HK-2 (cell line): ENCODE results near the gene KRTAP1-3.
"Not testable (repeated sequence)": the region's sequence is repeated elsewhere in the genome, so short reads cannot be mapped to it uniquely, and the experiment has no call there.

Source experiments
- DNase-seq: peaks from one replicate; pipeline ENCODE4 v3.0.0-alpha.2; 2018; ENCODE audit not compliant: unreplicated experiment

Gene KRTAP1-3

DNA sequence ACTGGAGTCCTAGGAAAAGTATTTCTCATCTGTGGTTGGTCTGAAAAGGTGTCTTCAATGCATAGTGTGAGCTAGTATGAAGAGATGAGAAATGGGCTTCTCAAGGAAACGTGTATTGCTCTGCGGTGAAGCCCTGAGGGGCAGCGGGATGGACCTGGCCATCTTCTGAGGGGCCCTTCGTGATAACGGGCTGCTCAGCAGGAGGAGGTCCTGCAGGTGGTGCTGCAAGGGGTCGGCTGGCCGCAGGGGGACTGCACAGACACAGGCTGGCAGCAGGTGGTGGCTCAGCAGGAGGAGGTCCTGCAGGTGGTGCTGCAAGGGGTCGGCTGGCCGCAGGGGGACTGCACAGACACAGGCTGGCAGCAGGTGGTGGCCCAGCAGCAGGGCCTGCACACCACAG is 19.9 kb upstream of the KRTAP1-3 start:
- not testable (repeated sequence) for DNase-seq

DNA sequence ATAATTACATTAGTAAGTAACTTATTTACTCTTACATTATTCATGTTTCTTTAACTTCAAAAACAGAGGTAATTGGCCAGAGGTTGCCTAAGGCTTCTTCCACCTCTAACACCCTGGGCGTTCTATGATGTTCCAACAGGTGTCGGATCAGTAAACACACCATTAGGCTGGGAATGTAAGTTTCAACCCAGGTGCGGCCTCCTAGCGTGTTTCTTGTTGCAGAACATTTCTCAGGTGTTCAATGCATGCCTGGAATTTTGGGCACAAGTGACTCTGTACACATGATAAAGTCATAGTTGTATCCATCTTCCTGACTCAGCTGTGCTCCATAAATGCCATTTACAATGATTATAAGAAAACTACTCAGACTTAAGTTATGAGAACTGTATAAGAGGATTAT is 19.4 kb upstream of the KRTAP1-3 start:
- DNase-seq: no peak

DNA sequence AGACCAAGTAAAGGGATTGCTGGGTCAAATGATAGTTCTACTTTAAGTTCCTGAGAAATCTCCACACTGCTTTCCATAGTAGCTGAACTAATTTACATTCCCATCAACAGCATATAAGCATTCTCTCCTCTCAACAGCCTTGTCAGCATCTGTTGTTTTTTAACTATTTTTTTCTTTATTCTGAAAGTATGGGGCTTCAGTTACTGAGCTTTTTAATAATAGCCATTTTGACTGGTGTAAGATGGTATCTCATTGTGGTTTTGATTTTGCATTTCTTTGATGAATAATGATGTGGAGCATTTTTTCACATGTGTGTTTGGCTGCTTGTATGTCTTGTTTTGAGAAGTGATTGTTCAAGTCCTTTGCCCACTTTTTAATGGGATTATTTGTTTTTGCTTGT is 17.9 kb upstream of the KRTAP1-3 start:
- DNase-seq: no peak

DNA sequence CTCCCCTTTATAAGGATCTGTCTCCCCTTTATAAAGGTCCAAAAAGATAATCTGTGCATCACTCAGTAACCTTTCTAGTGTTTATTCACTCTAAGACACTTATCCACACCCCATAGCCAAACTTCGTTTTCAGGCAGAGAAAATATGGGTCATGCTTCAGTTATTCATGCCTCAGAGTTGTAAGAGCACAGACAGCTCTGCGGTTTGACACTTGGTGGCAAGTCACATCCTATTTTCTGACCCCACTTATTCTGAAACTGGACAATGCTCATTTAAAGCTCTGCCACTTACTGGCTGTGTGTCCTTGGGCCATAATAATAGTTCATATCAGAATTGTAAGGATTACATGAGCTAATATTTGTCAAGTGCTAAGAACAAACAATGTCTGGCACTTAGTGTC is 14.4 kb upstream of the KRTAP1-3 start:
- DNase-seq: no peak

DNA sequence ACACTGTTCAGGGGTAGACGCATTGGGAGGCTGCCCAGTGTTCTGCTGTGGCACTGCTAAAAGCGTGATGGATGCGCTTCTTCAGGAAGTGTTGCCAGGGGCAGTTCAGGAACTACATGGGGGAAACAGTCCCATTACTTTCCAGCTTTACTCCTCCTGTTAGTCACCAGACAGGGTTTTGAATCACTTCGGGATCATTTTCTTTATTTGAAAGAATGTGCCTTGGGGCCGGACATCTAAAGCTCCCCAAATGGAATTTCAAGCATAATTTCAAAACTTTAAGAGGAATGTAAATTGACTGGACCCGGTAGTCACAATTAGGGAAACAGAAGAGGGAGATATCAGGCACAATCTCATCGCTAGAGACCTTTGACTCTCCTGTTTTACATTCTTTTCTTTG is 13.8 kb upstream of the KRTAP1-3 start:
- no peak for DNase-seq

DNA sequence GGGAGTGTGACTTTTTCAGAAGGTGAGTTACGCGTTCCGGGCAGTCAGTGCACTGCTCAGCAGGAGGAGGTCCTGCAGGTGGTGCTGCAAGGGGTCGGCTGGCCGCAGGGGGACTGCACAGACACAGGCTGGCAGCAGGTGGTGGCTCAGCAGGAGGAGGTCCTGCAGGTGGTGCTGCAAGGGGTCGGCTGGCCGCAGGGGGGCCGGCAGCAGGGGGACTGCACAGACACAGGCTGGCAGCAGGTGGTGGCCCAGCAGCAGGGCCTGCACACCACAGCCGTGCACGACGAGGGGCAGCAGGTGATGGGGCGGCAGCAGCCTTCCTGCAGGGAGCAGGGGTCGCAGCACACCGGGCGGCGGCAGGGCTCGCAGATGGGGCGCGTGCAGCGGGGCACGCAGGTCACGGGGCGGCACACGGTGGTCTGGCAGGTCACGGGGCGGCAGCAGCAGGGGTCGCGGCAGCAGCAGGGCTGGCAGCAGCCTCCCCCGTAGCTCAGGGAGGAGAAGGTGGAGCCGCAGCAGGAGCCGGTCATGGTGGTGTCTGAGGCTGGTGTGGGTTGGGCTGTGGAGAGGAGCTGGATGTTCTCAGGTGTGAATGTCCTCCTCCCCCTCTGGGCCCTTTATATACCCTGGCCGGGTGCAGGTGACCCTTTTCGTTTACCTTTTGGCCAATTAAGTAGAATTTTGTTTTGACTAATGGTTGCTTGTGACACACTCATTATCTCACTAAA is 12.2 kb upstream of the KRTAP1-3 start, which contains the start of gene KRTAP2-1:
Gene KRTAP2-1, minus strand, starts transcription at position 582 of the 731 bp plus-strand sequence. Its CDS starts 49 bp downstream, at position 533.
- not testable (repeated sequence) for DNase-seq

DNA sequence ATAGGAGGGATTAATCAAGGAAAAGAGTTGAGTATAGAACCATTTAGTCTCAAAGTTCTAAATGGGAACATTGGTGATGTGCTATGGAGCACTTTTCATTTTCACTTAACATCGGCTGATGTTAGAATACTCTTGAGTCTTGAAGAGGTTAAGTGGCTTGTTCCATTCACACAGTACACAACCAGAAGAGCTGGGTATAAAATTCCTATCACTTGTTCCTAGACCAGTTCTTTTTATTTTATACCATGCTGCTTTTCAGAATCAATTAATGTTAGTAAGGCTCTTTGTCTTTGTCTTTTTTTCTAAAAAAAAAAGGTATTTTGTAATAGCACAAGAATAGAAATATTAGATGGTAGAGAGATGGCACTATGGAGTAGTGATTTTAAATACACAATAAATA is 8.3 kb upstream of the KRTAP1-3 start:
- DNase-seq: no peak

DNA sequence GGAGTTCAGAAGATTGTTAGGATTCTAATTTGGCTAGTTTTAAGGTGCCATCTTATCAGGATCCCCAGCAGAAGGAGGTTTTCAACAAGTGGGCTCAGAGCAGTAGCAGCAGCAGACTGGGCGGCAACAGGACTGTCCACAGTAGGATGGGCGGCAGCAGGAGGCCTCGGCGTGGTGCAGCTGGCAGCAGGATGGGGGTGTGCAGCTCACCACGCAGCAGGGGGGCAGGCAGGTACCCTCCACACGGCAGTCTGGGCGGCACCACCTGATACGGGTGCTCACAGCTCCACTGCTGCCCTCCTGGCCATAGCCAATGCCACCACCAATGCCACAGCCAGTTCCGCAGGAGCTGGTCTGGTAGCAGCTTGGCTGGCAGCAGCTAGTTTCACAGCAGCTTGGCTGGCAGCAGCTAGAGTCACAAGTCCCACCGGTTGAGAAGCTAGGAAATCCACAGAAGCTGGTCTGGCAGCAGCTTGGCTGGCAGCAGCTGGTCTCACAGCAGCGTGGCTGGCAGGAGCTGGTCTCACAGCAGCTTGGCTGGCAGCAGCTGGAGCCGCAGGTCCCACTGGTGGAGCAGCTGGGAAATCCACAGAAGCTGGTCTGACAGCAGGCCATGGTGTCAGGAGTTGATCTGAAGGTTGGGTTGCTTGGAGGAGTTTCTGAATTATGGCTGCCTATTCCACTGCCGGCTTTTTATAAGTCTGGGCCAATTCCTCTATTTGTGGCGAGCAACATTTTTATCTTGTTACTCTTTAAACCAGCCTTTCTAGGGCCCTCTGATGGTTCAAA is 6.3 kb upstream of the KRTAP1-3 start, which contains the start of gene KRTAP1-1:
Gene KRTAP1-1, minus strand, starts transcription at position 668 of the 789 bp plus-strand sequence. Its CDS starts 53 bp downstream, at position 615.
- DNase-seq: not testable (repeated sequence)

DNA sequence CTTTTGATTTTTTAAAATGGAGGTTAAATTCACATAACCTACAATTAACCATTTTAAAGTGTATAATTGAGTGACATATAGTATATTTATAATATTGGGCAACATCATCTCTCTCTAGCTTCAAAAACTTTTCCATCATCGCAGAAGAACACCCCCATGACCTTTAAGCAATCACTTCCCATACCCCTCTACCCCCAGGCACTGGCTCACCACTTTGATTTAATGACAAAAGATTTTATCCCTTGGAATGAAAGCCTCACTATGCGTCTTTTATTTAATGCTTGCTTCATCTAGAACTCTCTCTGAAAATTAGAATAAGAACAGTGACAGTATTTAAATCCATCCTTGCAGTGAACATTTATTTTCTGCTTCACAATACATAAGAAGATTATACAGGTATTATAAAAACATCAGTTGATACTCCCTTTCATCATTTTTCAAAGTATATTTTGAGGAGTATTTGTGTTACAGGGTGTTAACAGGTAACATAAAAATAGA is 3.2 kb upstream of the KRTAP1-3 start:
- no peak for DNase-seq

DNA sequence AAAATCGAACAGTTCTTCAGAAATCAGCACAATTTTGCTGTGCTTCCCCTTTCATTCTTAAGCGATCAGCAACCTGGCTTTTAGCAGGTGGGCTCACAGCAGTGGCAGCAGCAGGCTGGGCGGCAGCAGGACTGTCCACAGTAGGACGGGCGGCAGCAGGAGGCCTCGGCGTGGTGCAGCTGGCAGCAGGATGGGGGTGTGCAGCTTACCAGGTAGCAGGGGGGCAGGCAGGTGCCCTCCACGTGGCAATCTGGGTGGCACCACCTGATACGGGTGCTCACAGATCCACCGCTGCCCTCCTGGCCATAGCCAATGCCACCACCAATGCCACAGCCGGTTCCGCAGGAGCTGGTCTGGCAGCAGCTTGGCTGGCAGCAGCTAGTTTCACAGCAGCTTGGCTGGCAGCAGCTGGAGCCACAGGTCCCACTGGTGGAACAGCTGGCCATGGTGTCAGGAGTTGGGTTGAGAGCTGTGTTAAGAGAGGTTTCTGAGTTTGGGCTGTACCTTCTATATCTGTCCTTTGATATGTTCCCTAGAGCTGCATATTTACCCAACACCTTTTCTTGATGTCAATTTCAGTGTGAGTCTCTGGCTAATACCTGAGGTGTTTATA is 4.9 kb downstream of the KRTAP1-3 start, which contains the start of gene KRTAP1-4:
Gene KRTAP1-4, minus strand, starts transcription at position 563 of the 613 bp plus-strand sequence. Its CDS starts 117 bp downstream, at position 446.
- DNase-seq: no peak

DNA sequence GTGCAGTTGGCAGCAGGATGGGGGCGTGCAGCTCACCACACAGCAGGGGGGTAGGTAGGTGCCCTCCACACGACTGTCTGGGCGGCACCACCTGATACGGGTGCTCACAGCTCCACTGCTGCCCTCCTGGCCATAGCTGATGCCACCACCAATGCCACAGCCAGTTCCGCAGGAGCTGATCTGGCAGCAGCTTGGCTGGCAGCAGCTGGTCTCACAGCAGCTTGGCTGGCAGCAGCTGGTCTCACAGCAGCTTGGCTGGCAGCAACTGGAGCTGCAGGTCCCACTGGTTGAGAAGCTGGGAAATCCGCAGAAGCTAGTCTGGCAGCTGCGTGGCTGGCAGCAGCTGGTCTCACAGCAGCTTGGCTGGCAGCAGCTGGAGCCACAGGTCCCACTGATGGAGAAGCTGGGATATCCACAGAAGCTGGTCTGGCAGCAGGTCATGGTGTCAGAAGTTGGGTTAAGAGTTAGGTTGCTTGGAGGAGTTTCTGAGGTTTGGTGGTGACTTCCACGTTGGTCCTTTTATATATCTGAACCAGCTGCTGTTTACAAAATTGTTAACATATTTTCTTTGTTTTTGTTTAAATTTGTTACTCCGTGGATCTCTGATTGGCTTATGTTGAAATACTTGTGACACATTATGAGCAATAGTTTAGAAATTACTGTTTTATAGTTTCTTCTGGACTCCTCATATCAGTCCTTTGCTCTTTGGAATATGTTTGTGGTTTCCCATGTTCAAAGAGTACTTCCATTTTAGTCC is 7.8 kb downstream of the KRTAP1-3 start, which contains the start of gene KRTAP1-5:
Gene KRTAP1-5, minus strand, starts transcription at position 494 of the 757 bp plus-strand sequence. Its CDS starts 53 bp downstream, at position 441.
- no peak for DNase-seq

DNA sequence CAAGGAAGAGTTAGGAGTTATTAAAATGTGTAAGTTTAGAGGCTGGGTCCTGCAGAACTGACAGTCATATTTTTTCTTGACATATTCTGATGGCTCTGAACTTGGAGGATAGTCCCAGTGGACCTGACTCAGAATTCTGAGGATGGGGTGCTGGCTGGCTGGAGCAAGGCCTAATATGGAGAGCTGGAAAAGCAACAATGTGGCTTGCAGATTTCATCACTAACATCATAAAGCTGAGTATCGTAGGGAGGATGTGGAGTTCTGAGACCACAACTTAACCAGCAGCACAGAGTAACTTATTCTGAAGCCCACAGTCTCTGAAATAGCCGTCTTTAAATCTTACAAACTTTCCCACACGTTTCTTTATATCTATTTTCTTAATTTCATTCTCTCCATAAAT is 10.0 kb downstream of the KRTAP1-3 start:
- DNase-seq: no peak

DNA sequence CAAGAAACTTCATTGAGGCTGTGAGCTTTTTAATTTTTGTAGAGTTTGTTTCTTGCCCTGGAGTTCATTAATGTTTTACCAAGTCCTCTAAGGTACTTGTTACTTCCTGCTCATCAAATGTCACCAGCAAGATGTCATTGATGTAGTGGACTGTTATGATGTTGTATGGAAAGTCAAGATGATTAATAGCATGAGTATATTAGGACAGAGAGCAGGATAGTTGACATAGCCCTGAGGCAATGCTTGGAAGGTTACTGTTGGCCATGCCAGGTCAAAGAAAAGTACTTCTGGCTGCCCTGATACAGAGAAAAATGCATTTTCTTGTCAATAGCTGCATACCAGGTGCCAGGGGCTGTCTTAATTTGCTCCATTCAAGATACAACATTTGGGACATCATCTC is 14.3 kb downstream of the KRTAP1-3 start:
- DNase-seq: no peak

DNA sequence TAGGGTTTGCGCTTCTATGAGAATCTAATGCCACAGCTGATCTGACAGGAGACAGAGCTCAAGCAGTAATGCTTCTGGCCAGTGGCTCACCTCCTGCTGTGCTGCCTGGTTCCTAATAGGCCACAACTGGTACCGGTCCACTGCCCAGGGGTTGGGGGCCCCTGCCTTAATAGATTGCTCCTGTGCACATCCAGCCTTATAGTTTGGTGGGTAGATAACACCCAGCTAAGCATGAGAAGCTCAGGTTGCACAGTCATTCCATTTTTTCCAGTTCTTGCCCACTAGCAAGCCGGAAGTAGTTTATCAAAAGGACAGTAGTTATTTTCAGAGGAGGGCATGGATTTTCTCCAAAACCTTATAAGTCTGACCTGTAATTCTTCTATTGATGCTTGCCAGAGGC is 15.3 kb downstream of the KRTAP1-3 start:
- no peak for DNase-seq

DNA sequence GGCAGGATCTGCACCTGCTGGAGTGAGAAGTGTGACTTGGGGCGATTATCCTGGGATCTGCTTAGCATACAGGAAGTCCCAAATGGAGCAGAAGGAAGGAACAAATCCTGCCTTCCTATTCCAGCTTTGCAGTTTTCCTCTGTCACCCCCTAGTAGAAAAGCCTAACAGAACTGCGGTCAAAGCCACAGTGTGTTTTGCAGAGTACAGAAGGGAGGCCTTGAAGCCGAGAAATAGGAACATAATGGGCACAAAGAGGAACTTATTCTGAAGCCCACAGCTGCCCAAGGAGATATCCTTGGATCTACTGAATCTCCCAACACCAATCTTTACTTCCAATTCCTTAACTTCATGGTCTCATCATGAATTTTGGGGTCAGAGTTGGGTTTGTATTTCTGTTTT is 16.1 kb downstream of the KRTAP1-3 start:
- DNase-seq: no peak

DNA sequence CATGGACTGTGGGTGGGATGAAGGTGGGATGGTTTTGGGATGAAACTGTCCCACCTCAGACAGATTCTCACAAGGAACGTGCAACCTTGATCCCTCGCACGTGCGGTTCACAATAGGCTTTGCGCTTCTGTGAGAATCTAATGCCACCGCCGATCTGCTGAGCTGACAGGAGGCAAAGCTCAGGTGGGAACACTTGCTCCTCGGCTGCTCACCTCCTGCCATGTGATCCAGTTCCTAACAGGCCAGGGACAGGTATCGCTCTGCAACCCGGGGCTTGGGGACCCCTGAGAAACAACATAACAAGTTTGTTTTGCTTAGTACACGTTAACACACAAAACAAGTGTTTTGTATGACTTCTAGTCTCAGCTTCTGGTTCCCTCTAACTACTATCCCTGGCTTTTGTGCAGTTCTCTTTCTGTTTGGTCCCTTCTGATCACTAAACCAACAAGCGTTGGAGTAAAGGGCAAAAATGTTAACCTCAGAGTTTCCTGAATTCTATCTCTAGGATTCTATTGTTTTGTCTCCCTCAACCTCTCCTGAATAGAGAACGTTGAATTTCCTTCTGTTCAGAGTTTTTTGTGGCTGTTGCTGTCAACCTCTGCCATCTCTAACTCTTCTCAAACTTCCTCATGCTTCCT is 18.0 kb downstream of the KRTAP1-3 start:
- no peak for DNase-seq

DNA sequence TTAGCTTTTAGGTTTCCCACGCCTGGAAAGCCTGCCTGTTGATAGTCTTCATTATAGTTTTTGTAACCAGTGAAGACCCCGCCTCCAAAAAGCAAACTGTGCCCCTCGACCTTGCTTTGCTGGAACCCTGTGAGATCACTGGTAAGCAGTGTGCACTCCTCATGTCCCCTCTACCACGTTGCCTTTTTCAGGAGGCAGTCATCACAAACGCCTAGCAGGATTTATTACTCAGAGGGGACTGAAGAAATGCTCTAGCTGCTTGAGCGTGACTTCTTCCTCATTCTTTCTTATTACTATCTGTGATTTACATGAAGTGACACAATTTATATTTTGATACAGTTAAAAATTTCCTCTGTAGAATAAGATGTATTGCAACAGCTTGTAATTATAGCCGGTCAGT is 19.2 kb downstream of the KRTAP1-3 start:
- DNase-seq: no peak

DNA sequence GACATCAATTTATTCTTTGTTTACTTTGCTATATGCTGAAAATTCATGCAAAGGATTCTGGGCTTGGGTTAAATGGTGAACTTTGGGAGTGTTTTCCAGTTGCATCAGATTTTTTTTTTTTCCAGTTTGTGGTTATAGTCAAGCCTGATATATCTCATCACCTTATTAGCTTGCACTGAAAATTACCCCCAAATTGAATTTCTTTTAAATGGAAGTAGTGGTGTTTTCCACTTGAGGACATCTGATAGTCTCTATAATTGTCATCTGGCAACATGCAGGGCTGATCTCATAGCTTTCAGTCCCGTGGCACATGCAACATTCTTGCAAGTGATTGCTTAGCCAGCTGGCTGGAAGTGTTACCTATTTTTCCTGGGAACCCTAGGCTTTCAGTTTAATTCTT is 21.1 kb downstream of the KRTAP1-3 start:
- DNase-seq: no peak

DNA sequence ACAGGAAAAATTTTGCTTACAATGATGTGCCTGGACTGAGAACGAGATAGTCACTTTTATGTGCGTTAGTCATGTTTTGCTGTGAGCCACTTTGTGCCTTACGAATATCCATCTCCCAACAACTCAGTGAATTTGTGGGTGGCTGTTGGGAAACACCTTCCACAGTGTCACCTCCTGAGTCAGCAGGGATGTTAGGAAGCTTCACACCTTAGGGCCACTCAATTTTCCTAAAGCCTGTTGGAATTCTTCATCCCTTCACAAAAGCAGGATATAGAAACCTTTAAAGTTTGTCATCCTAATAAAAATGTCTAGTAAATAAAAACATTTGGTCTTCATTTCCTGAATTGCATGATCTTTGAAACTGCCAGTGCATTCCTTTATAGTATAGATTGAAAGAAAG is 21.5 kb downstream of the KRTAP1-3 start:
- DNase-seq: no peak

DNA sequence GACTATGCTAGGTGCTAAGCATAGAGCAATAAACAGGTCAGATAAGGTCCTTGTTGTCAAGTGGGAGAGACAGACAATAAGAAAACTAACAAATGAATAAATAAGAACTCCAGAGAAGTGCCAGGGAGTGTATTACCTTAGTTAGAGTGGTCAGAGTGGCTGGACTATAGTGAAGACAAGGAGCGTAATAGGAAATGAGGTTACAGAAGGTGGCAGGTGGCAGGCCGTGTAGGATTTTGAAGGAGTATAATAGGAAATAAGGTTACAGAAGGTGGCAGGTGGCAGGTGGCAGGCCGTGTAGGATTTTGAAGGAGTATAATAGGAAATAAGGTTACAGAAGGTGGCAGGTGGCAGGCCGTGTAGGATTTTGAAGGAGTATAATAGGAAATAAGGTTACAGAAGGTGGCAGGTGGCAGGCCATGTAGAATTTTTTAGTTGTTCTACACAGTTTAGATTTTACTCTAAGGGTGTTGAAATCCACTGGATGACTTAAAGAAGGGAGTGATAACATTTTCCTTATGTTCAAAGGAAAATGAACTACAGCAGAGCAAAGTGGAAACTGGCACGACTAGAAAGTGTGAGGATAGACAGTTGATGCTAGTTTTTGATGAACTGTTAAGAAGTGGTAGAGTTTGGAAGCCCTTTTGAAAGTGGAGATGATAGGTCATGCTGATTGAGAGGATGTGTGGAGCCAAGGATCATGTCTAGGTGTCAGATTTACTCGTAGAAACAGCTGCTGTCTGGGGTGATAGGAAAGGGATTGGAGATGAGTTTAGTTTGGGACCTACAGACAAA is 22.2 kb downstream of the KRTAP1-3 start:
- no peak for DNase-seq
